Muscle of arm (tissue), 14 donors: ENCODE data around the gene OSBP. TPM values are rescaled to one million over a fixed set of nuclear protein-coding genes. Genes with fewer than 3 reads are reported as not detected.
"Not testable (repeated sequence)": the region's sequence is repeated elsewhere in the genome, so short reads cannot be mapped to it uniquely, and the experiment has no call there.

ENCODE experiments used
- DNase-seq: peaks from one replicate; pipeline ENCODE4 v3.0.0-alpha.2; 2013
- long read RNA-seq, 11 donors: transcript quantifications; one replicate each; lab custom pipeline, GENCODE V29; 2026
- polyA plus RNA-seq, 12 donors: library from polyadenylated mRNA; unstranded; fragments of 120-200 nt; gene quantifications; one replicate each; pipeline ENCODE4 v1.2.1, GENCODE V29; 2013; ENCODE audit not compliant: insufficient read length in 12 of 12

The OSBP gene
- polyA plus RNA-seq: 10 to 100 TPM in 11 of 12 donors, not detected in 1; 29.2 to 64.1 (median 58.4) TPM
- long read RNA-seq, donor 1, full-length matches to known transcripts: 5 of 10 reads
- long read RNA-seq, donor 1, partial matches to known transcripts: 5 of 10 reads
- long read RNA-seq, donor 1, other reads (novel, unspliced or antisense): 0 of 10 reads
- long read RNA-seq, donor 2, full-length matches to known transcripts: 9 of 53 reads
- long read RNA-seq, donor 2, partial matches to known transcripts: 44 of 53 reads
- long read RNA-seq, donor 2, other reads (novel, unspliced or antisense): 0 of 53 reads
- long read RNA-seq, donor 3, full-length matches to known transcripts: 5 of 10 reads
- long read RNA-seq, donor 3, partial matches to known transcripts: 5 of 10 reads
- long read RNA-seq, donor 3, other reads (novel, unspliced or antisense): 0 of 10 reads
- long read RNA-seq, donor 4, full-length matches to known transcripts: 3 of 3 reads
- long read RNA-seq, donor 4, partial matches to known transcripts: 0 of 3 reads
- long read RNA-seq, donor 4, other reads (novel, unspliced or antisense): 0 of 3 reads
- long read RNA-seq, donor 5: 0 reads
- long read RNA-seq, donor 6: 0 reads
- long read RNA-seq, donor 7: 0 reads
- long read RNA-seq, donor 8, full-length matches to known transcripts: 11 of 16 reads
- long read RNA-seq, donor 8, partial matches to known transcripts: 5 of 16 reads
- long read RNA-seq, donor 8, other reads (novel, unspliced or antisense): 0 of 16 reads
- long read RNA-seq, donor 9, full-length matches to known transcripts: 2 of 2 reads
- long read RNA-seq, donor 9, partial matches to known transcripts: 0 of 2 reads
- long read RNA-seq, donor 9, other reads (novel, unspliced or antisense): 0 of 2 reads
- long read RNA-seq, donor 10, full-length matches to known transcripts: 6 of 6 reads
- long read RNA-seq, donor 10, partial matches to known transcripts: 0 of 6 reads
- long read RNA-seq, donor 10, other reads (novel, unspliced or antisense): 0 of 6 reads
- long read RNA-seq, donor 11, full-length matches to known transcripts: 5 of 5 reads
- long read RNA-seq, donor 11, partial matches to known transcripts: 0 of 5 reads
- long read RNA-seq, donor 11, other reads (novel, unspliced or antisense): 0 of 5 reads

- DNase-seq: peak; percentile 100
Measured at GRCh38 chr11:59615637-59616395, at the start of gene OSBP. Gene OSBP, minus strand, starts transcription at chr11:59615774. Its CDS starts 110 bp downstream, at chr11:59615664.

GRCh38 chr11:59660621-59661020 lies 45.0 kb upstream of the OSBP start:
- no peak for DNase-seq

- DNase-seq: no peak
Measured at GRCh38 chr11:59659981-59660380, 44.4 kb upstream of the OSBP start.

- no peak for DNase-seq
Measured at GRCh38 chr11:59658036-59658435, 42.5 kb upstream of the OSBP start.

- no peak for DNase-seq
Measured at GRCh38 chr11:59654893-59655292, 39.3 kb upstream of the OSBP start.

GRCh38 chr11:59647245-59647980 lies 31.8 kb upstream of the OSBP start:
- no peak for DNase-seq

GRCh38 chr11:59644528-59644927 lies 29.0 kb upstream of the OSBP start:
- no peak for DNase-seq

- DNase-seq: no peak
Measured at GRCh38 chr11:59643390-59643789, 27.8 kb upstream of the OSBP start.

- DNase-seq: no peak
Measured at GRCh38 chr11:59641156-59641555, 25.6 kb upstream of the OSBP start.

GRCh38 chr11:59630493-59630892 lies 14.9 kb upstream of the OSBP start:
- no peak for DNase-seq

GRCh38 chr11:59629996-59630395 lies 14.4 kb upstream of the OSBP start:
- DNase-seq: no peak

- not testable (repeated sequence) for DNase-seq
Measured at GRCh38 chr11:59626969-59627368, 11.4 kb upstream of the OSBP start.

GRCh38 chr11:59625703-59626102 lies 10.1 kb upstream of the OSBP start:
- no peak for DNase-seq

- no peak for DNase-seq
Measured at GRCh38 chr11:59617876-59618275, 2.3 kb upstream of the OSBP start.

GRCh38 chr11:59616396-59616982 lies 915 bp upstream of the OSBP start:
- no peak for DNase-seq

- peak; percentile 15 for DNase-seq
Measured at GRCh38 chr11:59615120-59615636, 396 bp downstream of the OSBP start.

- peak; percentile 19 for DNase-seq
Measured at GRCh38 chr11:59614277-59615119, 1.1 kb downstream of the OSBP start.

GRCh38 chr11:59611570-59612565 lies 3.7 kb downstream of the OSBP start:
- DNase-seq: peak; percentile 16
